ENCODE data around the gene SEC31B. TPM values are rescaled to one million over a fixed set of nuclear protein-coding genes. Genes with fewer than 3 reads are reported as not detected.

The SEC31B gene
- polyA plus RNA-seq, 4 donors: 13.0 to 20.9 (median 14.9) TPM

DNA sequence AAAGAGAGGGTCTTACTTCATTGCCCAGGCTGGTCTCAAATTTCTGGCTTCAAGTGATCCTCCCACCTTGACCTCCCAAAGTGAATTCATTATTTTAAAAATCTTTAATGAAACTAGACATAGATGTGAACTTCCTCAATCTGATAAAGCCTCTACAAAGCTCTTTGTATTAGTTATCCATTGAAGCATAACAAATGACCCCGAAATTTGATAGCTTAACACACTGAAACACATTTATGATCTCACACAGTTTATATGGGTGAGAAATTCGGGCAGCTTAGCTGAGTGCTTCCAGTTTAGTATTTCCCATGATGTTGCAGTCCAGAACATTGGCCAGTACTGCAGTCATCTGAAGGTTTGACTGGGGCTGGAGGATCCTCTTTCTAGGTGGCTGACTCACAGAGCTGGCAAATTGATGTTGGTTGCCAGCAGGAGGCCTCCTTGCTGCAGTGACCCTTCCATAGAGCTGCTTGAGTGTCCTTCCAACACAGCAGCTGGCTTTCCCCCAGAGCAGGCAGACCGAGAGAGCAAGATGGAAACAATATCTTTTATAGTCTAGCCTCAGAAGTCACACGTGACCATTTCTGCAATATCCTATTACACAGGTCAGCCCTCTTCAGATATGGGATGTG lies 73.4 kb downstream of the SEC31B start:
- DNase-seq (ENCODE audit: low read depth in 4 of 4, low spot score in 3 of 4): no peak

DNA sequence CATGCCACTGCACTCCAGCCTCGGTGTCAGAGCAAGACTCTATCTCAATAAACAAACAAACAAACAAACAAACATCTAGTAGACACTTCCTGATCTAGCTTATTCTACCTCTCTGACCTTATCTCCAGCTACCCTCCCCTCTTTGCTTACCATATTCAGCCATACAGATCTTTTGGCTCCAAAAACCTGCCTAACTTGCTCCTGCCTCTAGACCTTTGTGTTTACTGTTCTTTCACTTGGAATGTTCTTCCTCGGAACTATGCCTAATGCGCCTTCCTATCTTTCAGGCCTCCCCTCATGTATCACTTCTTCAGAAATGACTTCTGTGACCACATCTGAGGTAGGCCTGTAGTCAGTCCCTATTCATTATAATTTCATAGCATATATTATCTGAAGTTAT lies 77.1 kb downstream of the SEC31B start:
- no peak for DNase-seq (ENCODE audit: low read depth in 4 of 4, low spot score in 3 of 4)

DNA sequence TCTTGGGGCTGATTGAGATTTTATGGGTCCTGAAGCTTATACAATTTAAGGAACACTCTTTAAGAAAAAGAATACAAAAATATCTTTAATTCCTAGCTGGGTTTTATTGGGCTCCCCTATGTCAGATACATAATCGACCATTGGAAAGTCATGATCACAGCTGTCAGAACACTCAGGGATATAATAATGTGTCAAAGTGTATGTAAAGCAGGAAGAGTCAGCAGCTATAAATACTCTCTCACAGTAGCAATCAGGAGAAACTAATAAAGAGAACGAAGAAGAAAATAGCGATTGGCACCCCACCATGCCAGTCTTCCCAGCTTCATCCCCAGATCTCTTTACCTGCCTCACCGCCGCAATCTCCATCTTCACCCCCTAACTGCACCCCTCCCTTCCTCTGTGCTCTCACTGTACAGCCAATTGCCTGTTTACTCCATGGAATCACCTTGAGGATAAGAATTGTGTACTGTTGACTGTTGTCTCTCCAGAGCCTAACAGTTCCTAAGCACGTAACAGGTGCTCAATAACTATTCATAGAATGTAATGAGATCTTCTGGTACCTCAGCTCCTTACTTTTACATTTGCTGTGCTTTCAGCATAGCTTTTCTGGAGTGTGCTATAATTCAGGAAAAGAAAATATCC lies 80.9 kb downstream of the SEC31B start:
- DNase-seq (ENCODE audit: low read depth in 4 of 4, low spot score in 3 of 4): no peak

Other genes with a start within 250 kb of the SEC31B start
- gene BLOC1S2, start 233.2 kb downstream of the SEC31B start, polyA plus RNA-seq (ENCODE audit: insufficient read length in 4 of 4): 10 to 100 TPM; 38.3 to 45.7 (median 42.6) TPM
- gene PKD2L1, start 189.6 kb downstream of the SEC31B start, polyA plus RNA-seq (ENCODE audit: insufficient read length in 4 of 4): under 1 TPM; 0.08 to 0.31 (median 0.26) TPM
- gene SCD, start 172.6 kb downstream of the SEC31B start, polyA plus RNA-seq (ENCODE audit: insufficient read length in 4 of 4): 10 to 100 TPM; 33.6 to 50.3 (median 46.0) TPM
- 1 to 10 TPM in 2 of 4 donors, under 1 TPM in 2; 0.64 to 1.3 (median 0.86) TPM for gene WNT8B, start 56.9 kb downstream of the SEC31B start, polyA plus RNA-seq (ENCODE audit: insufficient read length in 4 of 4)
- gene NDUFB8, start 10.0 kb upstream of the SEC31B start, polyA plus RNA-seq (ENCODE audit: insufficient read length in 4 of 4): 100 to 1,000 TPM; 165 to 201 (median 169) TPM
- 10 to 100 TPM; 38.9 to 46.0 (median 45.1) TPM for gene HIF1AN, start 16.1 kb upstream of the SEC31B start, polyA plus RNA-seq (ENCODE audit: insufficient read length in 4 of 4)
- gene PAX2, start 225.7 kb upstream of the SEC31B start, polyA plus RNA-seq (ENCODE audit: insufficient read length in 4 of 4): 100 to 1,000 TPM; 151 to 184 (median 157) TPM